Brain microvascular endothelial cell (primary cell): ENCODE measurements around the gene TNIK.

Experiments
- DNase-seq: peaks from one replicate; pipeline ENCODE4 v3.0.0-alpha.2; 2020
- H3K27ac ChIP-seq: fragments of 250-450 bp; sonication (Bioruptor Pico); 2 replicates; pipeline ENCODE4 v1.5.1; 2020; ENCODE audit warnings: mild to moderate bottlenecking, moderate library complexity
- H3K27me3 ChIP-seq: fragments of 250-450 bp; sonication (Bioruptor Pico); replicated peaks from 2 replicates; pipeline ENCODE4 v1.5.1; 2020; ENCODE audit warnings: mild to moderate bottlenecking
- H3K36me3 ChIP-seq: fragments of 250-450 bp; sonication (Bioruptor Pico); replicated peaks from 2 replicates; pipeline ENCODE4 v1.5.1; 2020; ENCODE audit warnings: mild to moderate bottlenecking
- H3K4me3 ChIP-seq: 2 replicates; pipeline ENCODE4 v1.5.1; 2011; ENCODE audit warnings: low read depth, mild to moderate bottlenecking, control low read depth, low read length, moderate library complexity
- in situ Hi-C: cut with HindIII; loops from 2 replicates; pipeline ENCODE4 v1.10.0; 2017; ENCODE audit warnings: low sequenced_read_pairs, low pct_ligation_motif_present
- TF ChIP-seq, protein P1 (sequence below): IDR thresholded peaks from 2 replicates; pipeline ENCODE4 v1.5.1; 2011; ENCODE audit warnings: low read depth, mild to moderate bottlenecking, moderate library complexity, low read length, control low read depth, inconsistent platforms; ENCODE audit errors: missing control alignments

TNIK gene

DNA sequence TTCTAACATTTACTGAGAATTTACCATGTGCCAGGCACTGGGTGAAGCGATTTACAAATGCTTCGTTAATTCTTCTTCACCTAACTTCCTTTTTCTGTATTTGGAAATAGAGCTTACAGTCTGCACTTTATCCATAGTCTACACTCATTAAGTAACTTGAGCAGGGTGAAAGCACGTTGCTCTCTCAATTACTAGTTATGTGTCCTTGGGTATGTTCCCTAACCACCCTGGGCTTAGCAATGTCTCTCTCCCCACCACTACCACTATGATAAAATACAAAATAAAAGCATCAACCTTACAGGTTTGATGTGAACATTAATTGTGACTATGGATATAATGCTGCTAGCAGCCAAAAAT lies 260.8 kb downstream of the TNIK start:
- no peak for DNase-seq
- TF ChIP-seq, protein P1, sequence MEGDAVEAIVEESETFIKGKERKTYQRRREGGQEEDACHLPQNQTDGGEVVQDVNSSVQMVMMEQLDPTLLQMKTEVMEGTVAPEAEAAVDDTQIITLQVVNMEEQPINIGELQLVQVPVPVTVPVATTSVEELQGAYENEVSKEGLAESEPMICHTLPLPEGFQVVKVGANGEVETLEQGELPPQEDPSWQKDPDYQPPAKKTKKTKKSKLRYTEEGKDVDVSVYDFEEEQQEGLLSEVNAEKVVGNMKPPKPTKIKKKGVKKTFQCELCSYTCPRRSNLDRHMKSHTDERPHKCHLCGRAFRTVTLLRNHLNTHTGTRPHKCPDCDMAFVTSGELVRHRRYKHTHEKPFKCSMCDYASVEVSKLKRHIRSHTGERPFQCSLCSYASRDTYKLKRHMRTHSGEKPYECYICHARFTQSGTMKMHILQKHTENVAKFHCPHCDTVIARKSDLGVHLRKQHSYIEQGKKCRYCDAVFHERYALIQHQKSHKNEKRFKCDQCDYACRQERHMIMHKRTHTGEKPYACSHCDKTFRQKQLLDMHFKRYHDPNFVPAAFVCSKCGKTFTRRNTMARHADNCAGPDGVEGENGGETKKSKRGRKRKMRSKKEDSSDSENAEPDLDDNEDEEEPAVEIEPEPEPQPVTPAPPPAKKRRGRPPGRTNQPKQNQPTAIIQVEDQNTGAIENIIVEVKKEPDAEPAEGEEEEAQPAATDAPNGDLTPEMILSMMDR: no peak
- Histone ChIP-seq H3K27me3 (no peaks in the 10 kb centered on the region), H3K4me3 (no peak overlapping the region), H3K27ac (peak overlapping the region; percentile 73), H3K36me3 (no peaks in the 10 kb centered on the region)
- in situ Hi-C loops: loop anchor here (25.0 kb wide), 1 partner anchor 363 kb away; no protein-coding TSS in a partner anchor

DNA sequence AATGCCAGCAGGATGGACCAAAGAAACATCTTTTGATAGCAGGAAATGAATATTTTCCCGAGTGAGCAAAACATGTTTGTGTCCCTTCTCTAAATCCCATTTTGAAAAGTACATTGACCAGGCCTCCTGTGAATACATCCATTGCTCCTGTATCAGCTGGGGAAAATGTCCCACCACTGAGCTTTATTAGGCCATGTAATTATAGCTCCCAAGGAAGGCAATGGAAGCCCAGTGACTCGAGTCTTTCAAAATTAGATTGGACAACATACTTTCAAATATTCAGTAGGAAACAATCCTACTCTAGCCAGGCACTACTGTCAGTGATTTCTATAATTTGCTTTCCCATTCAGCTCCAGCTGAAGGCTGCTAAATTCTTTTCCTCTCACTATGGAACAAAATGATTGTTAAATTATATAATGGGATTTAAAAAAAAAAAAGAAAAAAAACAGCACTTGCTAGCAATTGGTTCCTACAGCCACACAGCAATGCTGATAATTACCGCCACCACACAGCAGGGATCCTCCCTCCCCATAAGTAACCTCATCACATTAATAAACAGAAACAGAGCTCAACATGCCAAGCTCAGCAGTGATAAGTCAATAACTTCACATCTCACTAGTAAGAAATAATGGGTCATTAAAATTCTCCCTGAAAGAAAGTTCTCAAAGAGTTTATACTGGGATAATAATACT lies 261.3 kb downstream of the TNIK start:
- TF ChIP-seq, protein P1: no peak
- in situ Hi-C loops: loop anchor here (25.0 kb wide), 1 partner anchor 363 kb away; no protein-coding TSS in a partner anchor
- no peak for DNase-seq
- Histone ChIP-seq H3K4me3 (no peak overlapping the region), H3K27me3 (no peaks in the 10 kb centered on the region), H3K27ac (peak overlapping the region; percentile 82), H3K36me3 (no peaks in the 10 kb centered on the region)

DNA sequence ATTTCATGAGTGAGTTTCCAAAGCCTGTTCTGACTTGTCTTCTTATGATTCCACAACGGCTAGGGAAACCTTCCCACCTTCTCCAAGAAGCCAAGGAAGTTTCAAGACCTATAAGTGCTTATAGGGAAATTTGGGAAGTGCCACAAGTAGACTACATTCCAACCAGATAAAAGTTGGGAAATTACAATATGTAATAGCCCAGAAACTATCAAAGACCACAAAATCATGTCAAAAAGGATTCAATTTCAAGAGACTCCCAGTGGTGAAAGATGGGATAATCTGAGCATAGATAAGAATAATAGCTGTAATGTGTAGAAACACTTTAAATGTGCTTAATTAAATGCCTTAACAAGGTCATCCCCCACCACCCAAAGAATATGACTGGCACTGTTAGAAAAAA lies 264.5 kb downstream of the TNIK start:
- H3K27me3 ChIP-seq: no peaks in the 10 kb centered on the region
- TF ChIP-seq, protein P1: no peak
- in situ Hi-C loops: loop anchor here (25.0 kb wide), 1 partner anchor 367 kb away; no protein-coding TSS in a partner anchor
- no peak for DNase-seq
- H3K36me3 ChIP-seq: no peaks in the 10 kb centered on the region
- H3K4me3 ChIP-seq: no peak overlapping the region
- H3K27ac ChIP-seq: no peak overlapping the region

DNA sequence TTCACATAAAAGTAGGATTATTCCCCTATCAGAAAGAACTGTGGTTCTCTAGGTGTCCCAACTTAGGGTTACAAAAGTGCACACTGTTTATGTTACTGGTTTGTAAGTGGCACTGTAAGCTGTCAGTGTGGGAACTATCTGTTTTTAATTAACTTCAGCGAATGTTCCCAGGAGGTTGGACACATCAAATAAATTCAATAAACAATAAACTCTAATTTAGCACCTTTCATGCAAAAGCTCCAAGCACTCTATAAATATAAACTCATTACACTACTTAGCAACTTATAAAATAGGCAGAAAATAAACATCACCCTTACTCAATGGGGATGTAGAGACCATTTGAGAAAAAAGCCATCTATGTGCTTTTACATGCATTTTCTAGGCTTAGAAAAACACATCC lies 265.2 kb downstream of the TNIK start:
- Histone ChIP-seq H3K36me3 (no peaks in the 10 kb centered on the region), H3K27me3 (no peaks in the 10 kb centered on the region), H3K4me3 (no peak overlapping the region), H3K27ac (no peak overlapping the region)
- TF ChIP-seq, protein P1: no peak
- in situ Hi-C loops: loop anchor here (25.0 kb wide), 1 partner anchor 367 kb away; no protein-coding TSS in a partner anchor
- no peak for DNase-seq

DNA sequence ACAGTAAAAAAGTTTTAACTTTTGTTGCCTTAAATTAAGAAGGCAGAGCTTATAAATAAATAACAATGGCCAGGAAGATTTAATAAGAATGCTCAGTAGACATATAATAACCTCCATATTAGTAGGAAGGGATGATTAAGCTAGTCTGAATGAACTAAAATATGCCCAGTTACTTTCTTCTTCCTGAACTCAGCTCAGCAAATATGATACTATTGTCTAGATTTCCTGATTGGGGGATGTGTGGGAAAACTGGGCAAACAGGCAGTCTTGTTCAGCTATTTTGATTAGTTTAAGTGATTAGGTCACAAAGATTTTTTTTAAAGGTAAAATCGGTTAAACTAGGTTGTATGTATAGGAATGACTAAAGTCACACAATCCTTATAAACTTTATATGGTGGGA lies 266.5 kb downstream of the TNIK start:
- DNase-seq: peak; percentile 38

More for the DNA sequence above, 266.5 kb downstream of the TNIK start:
- in situ Hi-C loops: loop anchor here (25.0 kb wide), 1 partner anchor 369 kb away; no protein-coding TSS in a partner anchor
- Histone ChIP-seq H3K27me3 (no peaks in the 10 kb centered on the region), H3K36me3 (no peaks in the 10 kb centered on the region), H3K4me3 (no peak overlapping the region), H3K27ac (peak overlapping the region; percentile 61)
- TF ChIP-seq, protein P1: no peak
